OCI-M2 (cell line): ENCODE measurements around the gene F8A3.
"Not testable (repeated sequence)": the region's sequence is repeated elsewhere in the genome, so short reads cannot be mapped to it uniquely, and the experiment has no call there.

Source experiments
- DNase-seq: peaks from one replicate; lab custom pipeline; 2025; ENCODE audit not compliant: unreplicated experiment; lab: John Stamatoyannopoulos, UW

Gene F8A3

DNA sequence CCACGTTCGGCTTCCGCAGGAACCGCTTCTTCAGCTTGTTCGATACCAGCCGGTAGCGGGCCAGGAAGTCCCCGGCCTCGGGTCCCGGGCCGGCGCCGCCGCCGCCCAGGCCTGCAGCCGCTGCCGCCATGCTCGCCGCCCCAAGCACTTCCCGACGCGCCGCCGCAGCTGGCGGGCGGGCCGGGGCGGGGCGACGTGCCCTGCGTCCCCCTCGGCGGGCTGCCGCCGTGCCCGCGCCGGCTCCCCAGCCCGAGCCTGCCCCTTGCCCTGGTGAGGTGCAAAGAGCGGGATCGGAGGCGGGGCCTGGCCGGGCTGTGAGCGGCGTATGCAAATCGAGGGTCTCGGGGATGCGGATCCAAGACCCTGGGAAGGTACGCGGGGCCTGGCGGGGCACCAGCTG lies at the start of gene F8A3:
Gene F8A3 (minus strand): TSS at position 150 of the 400 bp plus-strand sequence. CDS start 20 bp downstream, at position 130.
- not testable (repeated sequence) for DNase-seq

- DNase-seq, result no peak
These were observed 46.9 kb upstream of the F8A3 start for GRCh38 chrX:155505296-155505695.

DNA sequence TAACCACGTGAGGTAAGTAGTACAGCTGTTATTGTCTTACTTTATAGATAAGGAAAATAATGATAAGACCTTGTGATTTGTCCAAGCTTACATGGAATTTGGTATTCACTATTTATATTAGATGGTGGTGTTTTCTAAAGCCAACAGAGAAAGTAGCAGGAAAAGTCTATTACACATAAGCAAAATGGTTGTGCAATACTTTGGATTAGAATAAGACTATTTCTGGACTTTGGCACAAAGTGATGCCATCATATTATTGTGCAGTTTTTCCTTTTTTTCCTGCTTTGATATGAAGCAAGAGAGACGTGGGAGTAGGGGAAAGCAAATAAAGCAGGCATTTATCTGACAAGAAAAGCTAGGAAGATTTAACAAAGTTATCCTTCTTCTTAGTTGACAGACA lies 36.7 kb upstream of the F8A3 start:
- DNase-seq, result not testable (repeated sequence)

DNA sequence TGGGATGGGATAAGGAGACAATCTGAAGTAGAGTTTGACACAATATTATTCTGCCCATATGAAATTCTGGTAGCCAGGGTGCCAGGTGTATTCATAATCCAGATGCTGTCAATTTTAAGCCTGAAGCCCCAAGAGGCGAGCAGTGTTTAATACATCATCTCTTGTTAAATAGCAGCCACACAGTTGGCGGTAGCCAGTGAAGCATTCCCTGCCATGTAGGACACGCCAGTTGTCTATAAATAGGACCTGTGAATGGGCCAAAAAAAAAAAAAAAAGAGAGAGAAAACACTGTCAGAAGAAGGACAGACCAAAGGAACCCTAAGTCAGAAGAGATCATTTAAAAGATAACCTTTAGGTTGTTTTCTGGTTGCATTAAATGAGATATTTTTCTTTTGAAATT lies 33.0 kb upstream of the F8A3 start:
- not testable (repeated sequence) for DNase-seq

- not testable (repeated sequence) for DNase-seq
These were observed 18.7 kb upstream of the F8A3 start for GRCh38 chrX:155477136-155477535.

DNA sequence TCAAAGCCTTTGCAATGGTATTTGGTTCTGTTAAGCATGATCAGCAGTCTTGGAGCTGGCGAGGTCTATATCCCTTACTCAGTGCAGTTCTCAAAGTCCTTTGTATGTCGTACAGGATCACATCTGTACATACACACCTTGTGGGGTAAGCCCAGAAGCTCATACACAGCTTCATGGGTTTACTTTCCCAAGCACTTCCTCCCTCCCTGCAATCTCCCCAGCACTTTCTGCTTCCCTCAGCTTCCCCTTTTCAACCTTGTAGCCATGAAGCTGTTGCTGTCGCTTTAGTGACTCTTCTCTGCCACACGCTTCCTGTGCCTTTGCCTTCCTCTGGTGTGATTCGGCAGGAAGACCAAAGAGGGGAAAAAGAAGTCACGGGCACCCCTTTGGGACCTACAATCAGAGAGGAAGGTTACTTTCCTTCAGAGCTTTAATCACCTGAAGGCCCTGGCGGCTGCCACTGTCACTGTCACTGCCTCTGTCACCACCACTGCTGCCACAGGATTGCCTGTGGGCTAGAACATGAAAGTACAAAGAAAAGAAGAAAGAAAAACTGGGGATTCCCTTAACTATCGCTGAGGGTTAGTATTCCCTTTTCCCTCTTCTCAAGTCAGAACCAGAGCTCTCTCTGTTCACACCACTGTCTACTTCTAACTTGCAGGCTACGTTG lies 8.0 kb upstream of the F8A3 start:
- not testable (repeated sequence) for DNase-seq

DNA sequence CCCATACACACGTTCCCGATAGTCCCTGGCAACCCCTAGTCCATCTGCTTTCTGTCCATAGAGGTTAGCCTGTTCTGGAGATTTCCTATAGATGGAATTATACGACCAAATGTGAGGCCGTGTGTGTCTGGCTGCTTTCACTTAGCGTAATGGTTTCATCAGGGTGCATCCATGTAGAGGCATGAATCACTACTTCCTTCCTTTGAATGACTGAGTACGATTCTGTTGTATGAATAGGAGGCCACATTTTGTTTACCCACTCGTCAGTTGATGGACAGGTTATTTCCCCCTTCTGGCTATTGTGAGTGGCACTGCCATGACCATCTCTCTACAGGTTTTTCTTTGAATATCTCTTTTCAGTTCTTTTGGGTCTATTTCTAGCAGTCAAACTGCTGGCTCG lies 2.1 kb upstream of the F8A3 start:
- DNase-seq, result not testable (repeated sequence)

GRCh38 chrX:155457761-155458447 lies 516 bp downstream of the F8A3 start:
- not testable (repeated sequence) for DNase-seq

DNA sequence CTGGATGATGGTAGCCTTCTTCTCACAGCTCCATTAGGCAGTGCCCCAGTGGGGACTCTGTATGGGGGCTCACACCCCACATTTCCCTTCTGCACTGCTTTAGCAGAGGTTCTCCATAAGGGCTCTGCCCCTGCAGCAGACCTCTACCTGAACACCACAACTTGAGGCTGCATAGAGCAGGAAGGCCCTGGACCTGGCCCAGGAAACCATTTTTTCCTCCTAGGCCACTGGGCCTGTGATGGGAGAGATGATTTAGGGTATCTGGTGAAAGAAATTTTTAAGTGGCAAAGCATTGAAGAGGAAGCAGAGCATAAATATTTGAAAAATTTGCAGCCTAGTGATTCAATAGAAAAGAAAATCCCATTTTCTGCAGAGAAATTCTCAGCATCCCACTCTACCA lies 17.3 kb downstream of the F8A3 start:
- DNase-seq, result no peak

- no peak for DNase-seq
These were observed 22.7 kb downstream of the F8A3 start for GRCh38 chrX:155435744-155436112.

DNA sequence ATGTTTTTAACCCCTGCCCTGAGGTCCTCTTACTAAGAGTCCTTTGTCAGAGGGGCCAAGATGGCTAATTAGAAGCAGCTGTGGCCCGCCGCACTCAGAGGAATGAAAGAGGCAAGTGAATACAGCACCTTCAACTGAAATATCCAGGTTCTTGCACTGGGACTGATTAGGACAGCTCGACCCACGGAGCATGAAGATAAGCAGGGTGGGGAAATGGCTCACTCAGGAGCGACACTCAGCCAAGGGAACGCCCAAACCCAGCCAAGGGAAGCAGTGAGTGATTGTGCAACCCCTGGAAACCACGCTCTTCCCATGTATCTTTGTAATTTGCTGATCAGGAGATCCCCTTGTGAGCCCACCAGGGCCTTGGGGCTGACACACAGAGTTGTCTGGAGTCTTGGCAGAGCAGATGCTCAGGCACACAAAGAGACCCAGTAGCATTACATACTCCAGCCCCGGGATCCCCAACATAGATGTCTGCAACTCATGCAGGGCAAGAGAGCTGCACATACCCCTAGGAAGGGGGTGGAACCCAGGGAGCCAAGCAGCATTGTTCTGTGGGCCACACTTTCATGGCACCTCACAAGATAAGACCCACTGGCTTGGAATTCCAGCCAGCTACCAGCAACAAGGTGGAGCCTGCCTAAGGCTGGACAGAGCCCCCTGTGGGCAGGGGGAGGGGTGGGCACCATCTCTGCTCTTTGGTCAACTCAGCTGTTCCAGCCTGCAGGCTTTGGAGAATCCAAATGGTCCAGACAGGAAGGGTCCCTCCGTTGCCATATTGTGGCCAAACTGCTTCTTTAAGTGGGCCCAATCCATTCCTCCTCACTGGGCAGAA lies 23.3 kb downstream of the F8A3 start:
- peak; percentile 3 for DNase-seq

GRCh38 chrX:155417769-155418168 lies 40.7 kb downstream of the F8A3 start:
- DNase-seq, result no peak
